Stimulated activated naive CD8-positive, alpha-beta T cell treated with anti-CD3 and anti-CD28 coated beads, Interleukin-15, amount 100 ng/mL, for 72 hours (primary cell): ENCODE data around the gene ATP13A1.
"Not testable (repeated sequence)": the region's sequence is repeated elsewhere in the genome, so short reads cannot be mapped to it uniquely, and the experiment has no call there.

Experiments
- ATAC-seq: fragments of 150-1000 bp; cut with Tn5 transposase; 2 replicates; pipeline ENCODE4 v1.10.0; 2021; ENCODE audit warnings: mild to moderate bottlenecking, moderate library complexity
- DNase-seq, 2 donors: peaks; one replicate each; pipeline ENCODE4 v3.0.0; 2021 to 2022
- H3K27ac Mint-ChIP-seq, 2 donors: one replicate each; pipeline ENCODE4 v1.8.0; 2022; ENCODE audit warnings: mild to moderate bottlenecking in 2 of 2, mixed read lengths in 2 of 2, moderate library complexity in 2 of 2
- H3K27me3 Mint-ChIP-seq: one replicate; pipeline ENCODE4 v1.8.0; 2022; ENCODE audit warnings: mixed read lengths
- H3K4me1 Mint-ChIP-seq: one replicate; pipeline ENCODE4 v1.8.0; 2022; ENCODE audit warnings: mild to moderate bottlenecking, mixed read lengths
- H3K4me3 Mint-ChIP-seq, 2 donors: one replicate each; pipeline ENCODE4 v1.8.0; 2022; ENCODE audit warnings: mild to moderate bottlenecking in 2 of 2, mixed read lengths in 2 of 2, moderate library complexity in 1 of 2
- H3K9me3 Mint-ChIP-seq, 2 donors: one replicate each; pipeline ENCODE4 v1.8.0; 2022; ENCODE audit warnings: mixed read lengths in 2 of 2

The ATP13A1 gene

GRCh38 chr19:19598728-19599451 is 64.6 kb downstream of the ATP13A1 start:
- peak; percentile 61 to 75 for DNase-seq
- H3K9me3 Mint-ChIP-seq, H3K27me3 Mint-ChIP-seq: not testable (repeated sequence)
- peak; percentile 79 for ATAC-seq
- Mint-ChIP-seq H3K4me1 (peaks cover 84% of the 10 kb centered on the region), H3K27ac (peak overlapping the region; percentile 99 to 100), H3K4me3 (peak overlapping the region; percentile 84)

- H3K9me3 Mint-ChIP-seq = peaks cover 0 to 7% of the 10 kb centered on the region in 2 donors
- peaks cover 79% of the 10 kb centered on the region for H3K4me1 Mint-ChIP-seq
- ATAC-seq (peak; percentile 89), DNase-seq (peak; percentile 68 to 82)
- H3K4me3 Mint-ChIP-seq = peak overlapping the region; percentile 84
- peak overlapping the region; percentile 99 to 100 for H3K27ac Mint-ChIP-seq
- no peaks in the 10 kb centered on the region for H3K27me3 Mint-ChIP-seq
Measured at GRCh38 chr19:19597809-19598306, 65.6 kb downstream of the ATP13A1 start.
